SH-SY5Y (cell line): ENCODE results near the gene SCN4B.

Experiments used
- GATA2 ChIP-seq: IDR thresholded peaks from 2 replicates; pipeline ENCODE4 v1.6.1; 2011; ENCODE audit warnings: mild to moderate bottlenecking, low read depth, low read length
- GATA3 ChIP-seq: IDR thresholded peaks from 2 replicates; pipeline ENCODE4 v1.6.1; 2011; ENCODE audit warnings: low read depth, mild to moderate bottlenecking, low read length, moderate library complexity

DNA sequence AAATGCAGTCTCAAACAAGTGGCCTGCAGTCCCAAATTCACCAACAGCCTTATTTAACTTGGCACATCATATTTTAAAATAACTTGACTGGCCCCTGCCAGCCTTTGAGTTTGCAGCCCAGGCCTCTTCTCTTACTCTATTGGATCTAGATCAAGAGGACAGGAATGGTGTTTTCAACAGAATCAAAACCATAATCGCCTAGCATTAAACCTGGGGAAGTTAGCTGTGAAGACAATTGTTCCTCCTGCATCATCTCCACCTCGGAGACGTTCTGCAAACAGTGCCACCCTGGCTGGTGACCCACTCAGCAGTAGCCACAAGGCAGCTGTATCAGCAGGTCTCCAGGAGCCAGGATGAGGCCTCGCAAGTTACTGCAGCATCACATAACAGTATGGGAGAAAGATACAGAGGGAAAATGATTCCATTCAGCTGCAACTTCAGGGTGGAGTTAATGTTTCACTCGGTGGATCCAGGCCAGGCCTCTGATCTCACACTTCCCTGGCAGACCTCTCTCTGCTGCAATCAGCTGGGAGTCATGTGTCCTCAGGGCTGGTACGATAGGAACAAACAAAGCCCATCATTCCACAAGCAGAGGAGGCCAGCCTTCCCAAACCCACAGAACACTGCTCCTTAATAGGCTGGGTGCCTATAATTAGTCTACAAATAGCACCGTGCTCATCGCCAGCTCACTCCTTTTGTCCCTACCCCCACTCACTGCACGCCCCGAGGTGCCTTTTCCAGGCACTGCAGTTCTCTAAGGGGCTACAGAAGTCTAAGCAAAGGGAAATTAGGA is 42.4 kb upstream of the SCN4B start:
- TF ChIP-seq GATA3, result no peak
- no peak for TF ChIP-seq GATA2
